ENCODE measurements around the gene ZNF341.

The ZNF341 gene

GRCh38 chr20:33820362-33820761, 88.6 kb downstream of the ZNF341 start:
- no peak overlapping the region for H3K27ac ChIP-seq (ENCODE audit: low read length)
- peaks cover 22% of the 10 kb centered on the region for H3K4me1 ChIP-seq (ENCODE audit: low read length)
- H3K4me3 ChIP-seq (ENCODE audit: low read length) = no peak overlapping the region
- H2AFZ ChIP-seq (ENCODE audit: low read depth, low read length) = no peak overlapping the region
- TF ChIP-seq EZH2phosphoT487 (IDR thresholded peaks at IDR 0.05; ENCODE audit: low read depth) = no peak
- no peak for TF ChIP-seq CTCF (IDR thresholded peaks at IDR 0.05; ENCODE audit: low read depth, low read length)
- no peak overlapping the region for H3K9ac ChIP-seq (ENCODE audit: low read length)
- no peak overlapping the region for H3K4me2 ChIP-seq (ENCODE audit: low read length)
- no peaks in the 10 kb centered on the region for H3K27me3 ChIP-seq (ENCODE audit: low read depth, low read length)
- peaks cover 35% of the 10 kb centered on the region for H3K36me3 ChIP-seq (replicated peaks; ENCODE audit: low read depth, low read length)
- no peaks in the 10 kb centered on the region for H3K9me3 ChIP-seq (ENCODE audit: insufficient read depth, low read length)
- peaks cover 94% of the 10 kb centered on the region for H3K79me2 ChIP-seq (ENCODE audit: low read length)
- peaks cover 76% of the 10 kb centered on the region for H4K20me1 ChIP-seq (ENCODE audit: insufficient read depth, low read length)

DNA sequence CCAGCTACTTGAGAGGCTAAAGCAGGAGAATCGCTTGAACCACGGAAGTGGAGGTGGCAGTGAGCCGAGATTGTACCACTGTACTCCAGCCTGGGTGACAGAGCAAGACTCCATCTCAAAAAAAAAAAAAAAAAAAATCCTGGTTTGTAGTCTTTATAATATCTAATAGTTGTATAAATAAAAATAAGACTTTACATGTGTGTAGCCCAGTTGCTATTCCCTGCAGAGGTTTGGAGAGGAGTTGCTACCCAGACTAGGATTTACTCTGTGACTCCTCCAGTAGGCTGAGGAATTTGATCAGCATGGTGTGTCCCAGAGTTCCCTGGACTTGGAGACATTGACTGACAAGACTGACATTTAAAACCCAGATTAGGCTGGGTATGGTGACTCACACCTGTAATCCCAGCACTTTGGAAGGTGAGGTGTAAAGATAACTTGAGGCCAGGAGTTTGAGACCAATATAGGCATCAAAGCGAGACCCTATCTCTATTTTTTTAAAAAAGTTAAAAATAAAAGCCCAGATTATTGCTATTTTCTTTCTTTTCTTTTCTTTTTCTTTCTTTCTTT, 89.6 kb downstream of the ZNF341 start:
- H3K36me3 ChIP-seq (replicated peaks; ENCODE audit: low read depth, low read length) = peaks cover 25% of the 10 kb centered on the region
- H3K9ac ChIP-seq (ENCODE audit: low read length) = no peak overlapping the region
- no peaks in the 10 kb centered on the region for H3K9me3 ChIP-seq (ENCODE audit: insufficient read depth, low read length)
- no peak overlapping the region for H3K27ac ChIP-seq (ENCODE audit: low read length)
- H3K79me2 ChIP-seq (ENCODE audit: low read length) = peaks cover 94% of the 10 kb centered on the region
- no peak overlapping the region for H3K4me3 ChIP-seq (ENCODE audit: low read length)
- H3K27me3 ChIP-seq (ENCODE audit: low read depth, low read length) = no peaks in the 10 kb centered on the region
- no peak overlapping the region for H3K4me2 ChIP-seq (ENCODE audit: low read length)
- peaks cover 22% of the 10 kb centered on the region for H3K4me1 ChIP-seq (ENCODE audit: low read length)
- peaks cover 76% of the 10 kb centered on the region for H4K20me1 ChIP-seq (ENCODE audit: insufficient read depth, low read length)
- TF ChIP-seq CTCF (IDR thresholded peaks at IDR 0.05; ENCODE audit: low read depth, low read length) (no peak), EZH2phosphoT487 (IDR thresholded peaks at IDR 0.05; ENCODE audit: low read depth) (no peak)
- H2AFZ ChIP-seq (ENCODE audit: low read depth, low read length) = no peak overlapping the region

- peaks cover 20% of the 10 kb centered on the region for H3K4me1 ChIP-seq (ENCODE audit: low read length)
- no peak overlapping the region for H3K4me3 ChIP-seq (ENCODE audit: low read length)
These were observed 90.6 kb downstream of the ZNF341 start for GRCh38 chr20:33822423-33822822.

GRCh38 chr20:33822991-33823390, 91.2 kb downstream of the ZNF341 start:
- peaks cover 76% of the 10 kb centered on the region for H4K20me1 ChIP-seq (ENCODE audit: insufficient read depth, low read length)
- no peak for TF ChIP-seq CTCF (IDR thresholded peaks at IDR 0.05; ENCODE audit: low read depth, low read length)
- no peak for TF ChIP-seq EZH2phosphoT487 (IDR thresholded peaks at IDR 0.05; ENCODE audit: low read depth)
- no peak overlapping the region for H3K27ac ChIP-seq (ENCODE audit: low read length)
- H2AFZ ChIP-seq (ENCODE audit: low read depth, low read length) = no peak overlapping the region
- H3K4me3 ChIP-seq (ENCODE audit: low read length) = no peak overlapping the region
- H3K4me1 ChIP-seq (ENCODE audit: low read length) = peaks cover 16% of the 10 kb centered on the region
- H3K36me3 ChIP-seq (replicated peaks; ENCODE audit: low read depth, low read length) = peaks cover 18% of the 10 kb centered on the region
- H3K4me2 ChIP-seq (ENCODE audit: low read length) = no peak overlapping the region
- H3K79me2 ChIP-seq (ENCODE audit: low read length) = peaks cover 94% of the 10 kb centered on the region
- H3K27me3 ChIP-seq (ENCODE audit: low read depth, low read length) = no peaks in the 10 kb centered on the region
- no peaks in the 10 kb centered on the region for H3K9me3 ChIP-seq (ENCODE audit: insufficient read depth, low read length)
- no peak overlapping the region for H3K9ac ChIP-seq (ENCODE audit: low read length)

More at GRCh38 chr20:33822423-33822822, 90.6 kb downstream of the ZNF341 start:
- Histone ChIP-seq H4K20me1 (ENCODE audit: insufficient read depth, low read length) (peaks cover 76% of the 10 kb centered on the region), H3K36me3 (replicated peaks; ENCODE audit: low read depth, low read length) (peaks cover 18% of the 10 kb centered on the region), H3K4me2 (ENCODE audit: low read length) (no peak overlapping the region), H3K9me3 (ENCODE audit: insufficient read depth, low read length) (no peaks in the 10 kb centered on the region), H3K27me3 (ENCODE audit: low read depth, low read length) (no peaks in the 10 kb centered on the region), H2AFZ (ENCODE audit: low read depth, low read length) (no peak overlapping the region), H3K79me2 (ENCODE audit: low read length) (peaks cover 94% of the 10 kb centered on the region), H3K9ac (ENCODE audit: low read length) (no peak overlapping the region), H3K27ac (ENCODE audit: low read length) (no peak overlapping the region)
- no peak for TF ChIP-seq CTCF (IDR thresholded peaks at IDR 0.05; ENCODE audit: low read depth, low read length)
- TF ChIP-seq EZH2phosphoT487 (IDR thresholded peaks at IDR 0.05; ENCODE audit: low read depth) = no peak
